GM13977 (cell line): ENCODE measurements around the gene GRHPR.
"Not testable (repeated sequence)": the region's sequence is repeated elsewhere in the genome, so short reads cannot be mapped to it uniquely, and the experiment has no call there.

ENCODE experiments used
- DNase-seq: peaks from one replicate; pipeline ENCODE4 v3.0.0; 2012; ENCODE audit warnings: low spot score
- in situ Hi-C: fragments of 300-500 bp; cut with MboI; formaldehyde crosslinking; loops from one replicate; pipeline ENCODE4 v1.12.0; 2022; ENCODE audit warnings: low sequenced_read_pairs, low pct_unique_long_range_greater_than_20kb, mixed read lengths, inconsistent platforms; ENCODE audit not compliant: unreplicated experiment
- TF ChIP-seq, protein P1 (sequence below): IDR thresholded peaks from 2 replicates; pipeline ENCODE4 v1.5.1; 2012; ENCODE audit warnings: mild to moderate bottlenecking, control low read depth; ENCODE audit not compliant: insufficient read depth; ENCODE audit errors: extremely low read depth, missing control alignments

GRHPR gene

DNA sequence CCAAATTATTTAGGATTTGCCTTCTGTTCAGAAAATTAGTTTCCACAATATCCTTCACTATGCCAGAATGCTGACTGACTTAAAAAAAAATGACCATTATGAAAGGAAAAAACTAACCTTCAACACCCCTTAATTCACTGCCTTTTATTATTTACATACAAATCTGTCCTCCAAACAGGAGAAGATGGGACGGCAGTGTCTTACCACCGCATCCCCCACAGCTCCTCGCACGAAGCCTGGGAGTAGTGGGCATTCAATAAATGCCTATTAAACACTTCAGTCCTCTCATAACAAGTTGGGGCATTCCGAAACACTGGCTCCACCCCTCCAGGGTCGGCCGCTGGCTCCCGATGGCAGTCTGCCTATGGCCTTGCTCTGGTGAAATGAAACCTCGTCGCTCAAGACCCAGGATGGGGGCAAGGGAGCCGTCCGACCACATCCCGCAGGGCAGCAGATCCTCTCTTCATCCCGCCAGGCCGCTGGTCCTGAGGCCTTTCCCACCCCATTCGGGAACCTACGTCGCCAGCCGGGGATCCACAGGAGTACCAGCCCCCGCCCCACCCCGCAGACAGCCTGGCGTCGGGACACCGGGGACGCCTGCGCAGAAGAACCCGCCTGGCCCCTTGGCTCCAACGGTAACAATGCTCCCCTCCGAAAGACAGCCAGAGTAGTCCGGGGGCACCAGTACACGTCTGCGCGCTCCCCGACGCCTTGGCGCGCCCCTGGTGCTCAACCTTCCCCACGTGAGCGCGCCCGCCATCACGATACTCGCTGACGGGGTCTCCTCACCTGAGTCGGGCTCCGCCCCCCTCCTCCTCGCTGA lies 42.1 kb downstream of the GRHPR start:
- TF ChIP-seq, protein P1, sequence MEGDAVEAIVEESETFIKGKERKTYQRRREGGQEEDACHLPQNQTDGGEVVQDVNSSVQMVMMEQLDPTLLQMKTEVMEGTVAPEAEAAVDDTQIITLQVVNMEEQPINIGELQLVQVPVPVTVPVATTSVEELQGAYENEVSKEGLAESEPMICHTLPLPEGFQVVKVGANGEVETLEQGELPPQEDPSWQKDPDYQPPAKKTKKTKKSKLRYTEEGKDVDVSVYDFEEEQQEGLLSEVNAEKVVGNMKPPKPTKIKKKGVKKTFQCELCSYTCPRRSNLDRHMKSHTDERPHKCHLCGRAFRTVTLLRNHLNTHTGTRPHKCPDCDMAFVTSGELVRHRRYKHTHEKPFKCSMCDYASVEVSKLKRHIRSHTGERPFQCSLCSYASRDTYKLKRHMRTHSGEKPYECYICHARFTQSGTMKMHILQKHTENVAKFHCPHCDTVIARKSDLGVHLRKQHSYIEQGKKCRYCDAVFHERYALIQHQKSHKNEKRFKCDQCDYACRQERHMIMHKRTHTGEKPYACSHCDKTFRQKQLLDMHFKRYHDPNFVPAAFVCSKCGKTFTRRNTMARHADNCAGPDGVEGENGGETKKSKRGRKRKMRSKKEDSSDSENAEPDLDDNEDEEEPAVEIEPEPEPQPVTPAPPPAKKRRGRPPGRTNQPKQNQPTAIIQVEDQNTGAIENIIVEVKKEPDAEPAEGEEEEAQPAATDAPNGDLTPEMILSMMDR = no peak
- peak; percentile 45 for DNase-seq
- in situ Hi-C loops = no loop called here

DNA sequence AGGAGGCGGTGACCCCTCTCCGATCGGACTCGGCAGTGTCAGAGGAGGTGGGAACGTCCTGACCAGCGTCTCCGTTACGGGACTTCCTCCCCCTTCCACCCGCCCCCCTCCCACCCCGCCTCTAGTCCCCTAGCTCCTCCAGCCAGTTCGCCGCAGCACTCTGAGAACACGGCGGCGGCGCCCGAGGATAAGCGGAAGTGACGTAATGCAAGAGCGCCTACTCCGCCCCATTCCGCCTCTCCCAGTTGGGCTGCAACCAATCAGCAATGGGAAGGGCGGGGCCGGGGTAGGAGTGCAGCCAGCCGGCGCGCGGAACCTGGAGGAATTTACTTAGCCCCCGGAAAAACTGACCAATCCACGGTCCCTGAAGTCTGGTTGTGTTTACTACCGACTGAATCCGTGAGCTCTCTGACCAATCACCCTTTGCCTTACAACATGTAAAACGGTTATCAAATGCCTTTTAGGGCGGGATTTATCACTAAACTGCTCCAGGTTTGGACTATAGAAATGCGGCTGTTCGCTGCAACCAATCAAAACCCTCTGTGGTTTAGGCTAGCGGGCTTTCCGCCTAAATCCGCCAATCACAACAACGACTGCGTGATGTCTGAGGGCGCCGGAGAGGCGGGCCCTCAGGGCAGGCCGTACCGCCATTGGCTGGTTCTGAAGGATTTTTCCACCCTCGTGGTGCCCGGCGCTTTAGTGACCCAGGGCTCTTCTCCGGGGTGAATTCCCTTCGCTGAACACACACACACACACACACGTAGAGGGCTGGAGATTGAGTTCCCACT lies 42.9 kb downstream of the GRHPR start, which contains the start of gene ZBTB5:
Gene ZBTB5 (minus strand): TSS at position 202 of the 788 bp plus-strand sequence. CDS start 22,899 bp downstream, outside the sequence.
- TF ChIP-seq, protein P1 = no peak
- in situ Hi-C loops = no loop called here
- peak; percentile 96 for DNase-seq

DNA sequence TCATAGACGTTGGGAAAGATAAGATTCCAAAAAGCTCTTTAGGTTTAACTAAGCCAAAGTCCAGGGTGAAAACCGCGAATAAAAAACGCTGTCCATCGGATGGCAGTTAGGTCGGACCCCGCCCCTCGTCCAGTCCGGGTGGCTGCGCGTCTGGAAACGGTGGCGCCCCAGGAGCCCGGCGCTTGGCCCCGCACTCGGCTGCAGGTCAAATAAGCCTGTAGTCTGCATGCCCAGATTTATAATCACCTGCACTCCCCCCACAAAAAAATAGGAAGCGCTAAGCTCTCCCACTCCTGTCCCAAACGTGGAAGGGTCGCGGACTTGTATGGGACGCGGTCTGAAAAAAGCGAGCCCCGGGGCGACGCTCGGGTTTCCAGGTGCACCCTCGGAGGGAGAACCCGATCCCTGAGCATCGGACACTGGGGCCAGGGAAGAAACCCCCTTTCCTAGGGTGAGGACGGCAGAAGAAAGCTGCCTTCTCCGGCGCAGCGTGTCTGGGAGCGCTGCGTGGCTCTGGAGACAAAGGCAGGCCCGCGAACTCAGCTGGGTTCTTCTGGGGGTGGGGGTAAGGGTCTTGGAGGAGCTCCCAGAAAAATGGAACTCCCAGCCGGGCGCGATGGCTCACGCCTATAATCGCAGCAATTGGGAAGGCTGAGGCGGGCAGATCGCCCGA lies 43.7 kb downstream of the GRHPR start:
- TF ChIP-seq, protein P1 = no peak
- in situ Hi-C loops = no loop called here
- DNase-seq = no peak

DNA sequence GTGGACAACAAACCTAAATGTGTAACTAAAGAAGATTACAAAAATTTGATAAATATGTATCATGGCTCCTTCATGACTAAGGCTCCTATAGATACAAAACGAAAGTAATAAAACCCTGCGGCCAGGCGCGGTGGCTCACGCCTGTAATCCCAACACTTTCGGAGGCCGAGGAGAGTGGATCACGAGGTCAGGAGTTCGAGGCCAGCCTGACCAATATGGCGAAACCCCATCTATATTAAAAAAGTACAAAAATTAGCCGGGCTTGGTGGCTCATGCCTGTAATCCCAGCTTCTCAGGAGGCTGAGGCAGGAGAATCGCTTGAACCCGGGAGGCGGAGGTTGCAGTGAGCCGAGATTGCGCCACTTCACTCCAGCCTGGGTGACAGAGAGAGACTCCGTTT lies 45.0 kb downstream of the GRHPR start:
- DNase-seq, in situ Hi-C loops: not testable (repeated sequence)

DNA sequence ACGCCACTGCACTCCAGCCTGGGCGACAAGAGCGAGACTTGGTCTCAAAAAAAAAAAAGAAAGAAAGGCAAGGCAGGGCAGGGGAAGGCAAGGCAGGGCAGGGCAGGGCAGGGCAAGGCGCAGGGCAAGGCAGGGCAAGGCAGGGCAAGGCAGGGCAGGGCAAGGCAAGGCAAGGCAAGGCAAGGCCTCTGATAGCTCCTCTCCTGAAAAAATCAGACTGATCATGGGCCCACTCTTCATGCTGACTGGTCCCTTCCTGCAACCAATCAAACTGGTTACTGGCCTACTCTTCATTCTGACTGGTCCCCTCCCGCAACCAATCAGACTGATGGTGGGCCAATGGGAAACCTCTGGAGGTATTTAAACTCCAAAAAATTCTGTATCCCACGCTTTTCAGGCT lies 46.1 kb downstream of the GRHPR start:
- TF ChIP-seq, protein P1 = no peak
- DNase-seq = no peak
- in situ Hi-C loops = no loop called here

DNA sequence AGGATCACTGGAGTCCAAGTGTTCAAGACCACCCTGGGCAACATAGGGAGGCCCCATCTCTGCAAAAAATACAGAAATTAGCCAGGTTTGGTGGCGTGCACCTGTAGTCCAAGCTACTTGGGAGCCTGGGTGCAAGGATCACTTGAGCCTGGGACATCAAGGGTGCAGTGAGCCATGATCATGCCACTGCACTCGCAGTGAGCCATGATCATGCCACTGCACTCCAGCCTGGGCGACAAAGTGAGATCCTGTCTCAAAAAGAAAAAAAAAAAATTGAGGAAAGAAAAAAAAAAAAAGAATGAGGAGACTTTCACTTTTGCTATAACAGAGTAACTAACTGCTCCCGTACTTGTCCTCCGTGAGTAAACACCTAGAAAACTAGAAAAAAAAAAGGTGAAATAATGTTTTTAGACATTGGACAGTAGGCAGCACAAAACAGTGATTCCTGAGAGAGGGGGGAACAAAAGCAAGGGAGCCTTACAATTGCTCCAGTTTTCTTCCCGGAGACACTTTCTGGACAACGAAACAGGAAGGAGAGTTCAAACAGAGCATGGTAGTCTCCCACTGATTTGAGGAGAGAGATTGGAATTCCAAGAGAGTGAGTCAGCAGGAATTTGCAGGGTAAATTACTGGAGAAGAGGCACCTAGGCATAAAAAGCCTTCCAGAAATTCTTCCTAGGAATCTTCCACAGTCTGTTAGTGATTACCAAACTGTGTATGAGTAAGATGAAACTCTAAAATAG lies 49.6 kb downstream of the GRHPR start:
- in situ Hi-C loops = no loop called here
- no peak for DNase-seq
- TF ChIP-seq, protein P1 = no peak

DNA sequence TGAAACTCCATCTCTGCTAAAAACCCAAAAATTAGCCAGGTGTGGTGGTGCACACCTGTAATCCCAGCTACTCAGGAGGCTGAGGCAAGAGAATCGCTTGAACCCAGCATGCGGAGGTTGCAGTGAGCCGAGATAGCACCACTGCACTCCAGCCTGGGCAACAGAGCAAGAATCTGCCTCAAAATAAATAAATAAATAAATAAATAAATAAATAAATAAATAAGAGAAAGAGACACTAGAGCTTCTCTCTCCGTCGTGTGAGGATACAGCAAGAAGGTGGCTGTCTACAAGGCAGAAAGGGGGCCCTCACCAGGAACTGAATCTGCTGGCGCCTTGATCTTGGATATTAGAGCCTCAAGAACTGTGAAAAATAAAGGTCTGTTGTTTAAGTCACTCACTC lies 51.5 kb downstream of the GRHPR start:
- DNase-seq, in situ Hi-C loops: not testable (repeated sequence)
